Activated CD8-positive, alpha-beta memory T cell treated with anti-CD3 and anti-CD28 coated beads, Interleukin-2, amount 50 U/mL, for 24 hours (primary cell): ENCODE results near the gene C16orf82.
"Not testable (repeated sequence)": the region's sequence is repeated elsewhere in the genome, so short reads cannot be mapped to it uniquely, and the experiment has no call there.

Experiments
- DNase-seq: peaks from one replicate; pipeline ENCODE4 v3.0.0-alpha.2; 2020; ENCODE audit errors: extremely low read depth

C16orf82 gene

GRCh38 chr16:27066668-27067537 is at the start of gene C16orf82:
Gene C16orf82, plus strand, starts transcription at chr16:27066927.
- DNase-seq, result no peak

GRCh38 chr16:27020031-27020430 is 46.7 kb upstream of the C16orf82 start:
- DNase-seq, result no peak

- no peak for DNase-seq
These were observed 42.7 kb upstream of the C16orf82 start for GRCh38 chr16:27024010-27024409.

- DNase-seq, result no peak
These were observed 41.1 kb upstream of the C16orf82 start for GRCh38 chr16:27025581-27025980.

GRCh38 chr16:27027971-27028370 is 38.8 kb upstream of the C16orf82 start:
- DNase-seq, result no peak

- DNase-seq, result no peak
These were observed 38.1 kb upstream of the C16orf82 start for GRCh38 chr16:27028591-27029110.

GRCh38 chr16:27029525-27029924 is 37.2 kb upstream of the C16orf82 start:
- DNase-seq, result no peak

- no peak for DNase-seq
These were observed 33.3 kb upstream of the C16orf82 start for GRCh38 chr16:27033281-27033979.

GRCh38 chr16:27040732-27041131 is 26.0 kb upstream of the C16orf82 start:
- DNase-seq, result no peak

GRCh38 chr16:27046958-27047518 is 19.7 kb upstream of the C16orf82 start:
- no peak for DNase-seq

- DNase-seq, result no peak
These were observed 18.4 kb upstream of the C16orf82 start for GRCh38 chr16:27048316-27048715.

GRCh38 chr16:27049117-27049516 is 17.6 kb upstream of the C16orf82 start:
- DNase-seq, result no peak

- no peak for DNase-seq
These were observed 14.7 kb upstream of the C16orf82 start for GRCh38 chr16:27052007-27052406.

GRCh38 chr16:27053996-27054395 is 12.7 kb upstream of the C16orf82 start:
- no peak for DNase-seq

GRCh38 chr16:27058299-27058698 is 8.4 kb upstream of the C16orf82 start:
- no peak for DNase-seq

GRCh38 chr16:27070776-27071175 is 4.0 kb downstream of the C16orf82 start:
- DNase-seq, result no peak

- no peak for DNase-seq
These were observed 7.0 kb downstream of the C16orf82 start for GRCh38 chr16:27073733-27074132.

GRCh38 chr16:27080895-27081294 is 14.2 kb downstream of the C16orf82 start:
- no peak for DNase-seq

GRCh38 chr16:27083861-27084261 is 17.1 kb downstream of the C16orf82 start:
- no peak for DNase-seq

- no peak for DNase-seq
These were observed 17.7 kb downstream of the C16orf82 start for GRCh38 chr16:27084307-27085028.

- DNase-seq, result no peak
These were observed 18.5 kb downstream of the C16orf82 start for GRCh38 chr16:27085182-27085581.

- DNase-seq, result not testable (repeated sequence)
These were observed 19.3 kb downstream of the C16orf82 start for GRCh38 chr16:27086031-27086430.
